ENCODE results near the gene UPB1. TPM values are rescaled to one million over a fixed set of nuclear protein-coding genes. Genes with fewer than 3 reads are reported as not detected.
A peak's percentile ranks its signal among the peaks of the same experiment; 100 is the strongest.
"Not testable (repeated sequence)": the region's sequence is repeated elsewhere in the genome, so short reads cannot be mapped to it uniquely, and the experiment has no call there.

Gene UPB1
- total RNA-seq, 2 experiments from 2014 or later, result 0.08 TPM; not detected in 1

DNA sequence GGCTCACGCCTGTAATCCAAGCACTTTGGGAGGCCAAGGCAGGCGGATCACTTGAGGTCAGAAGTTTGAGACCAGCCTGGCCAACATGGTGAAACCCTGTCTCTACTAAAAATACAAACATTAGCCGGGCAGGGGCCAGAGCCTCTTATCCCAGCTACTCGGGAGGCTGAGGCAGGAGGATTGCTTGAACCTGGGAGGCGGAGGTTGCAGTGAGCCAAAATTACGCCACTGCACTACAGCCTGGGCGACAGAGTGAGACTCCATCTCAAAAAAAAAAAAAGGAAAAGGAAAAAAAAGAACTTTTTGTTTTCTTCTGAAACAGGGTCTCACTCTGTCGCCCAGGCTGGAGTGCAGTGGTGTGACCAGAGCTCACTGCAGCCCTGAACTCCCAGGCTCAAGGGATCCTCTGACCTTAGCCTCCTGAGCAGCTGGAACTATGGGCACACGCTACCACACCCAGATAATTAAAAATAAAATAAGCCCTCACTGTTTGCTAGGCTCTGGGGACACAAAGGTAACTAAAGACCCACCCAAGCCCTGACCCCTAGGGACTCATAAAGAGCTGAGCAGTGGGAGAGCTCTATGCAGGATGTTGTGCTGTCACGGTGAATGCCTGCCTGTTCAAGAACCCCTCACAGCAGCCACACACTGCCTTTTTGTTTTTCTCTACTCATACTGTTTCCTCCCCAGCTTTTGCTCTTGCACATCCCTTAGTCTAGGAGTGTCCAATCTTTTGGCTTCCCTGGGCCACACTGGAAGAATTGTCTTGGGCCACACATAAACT is 57.6 kb downstream of the UPB1 start:
- Mint-ChIP-seq H3K4me1 (peaks cover 24% of the 10 kb centered on the region), H3K27ac (peak overlapping the region; percentile 94), H3K36me3 (peaks cover 27% of the 10 kb centered on the region), H3K4me3 (peak overlapping the region; percentile 97)
- H3K9me3 Mint-ChIP-seq, DNase-seq, H3K27me3 Mint-ChIP-seq: not testable (repeated sequence)

DNA sequence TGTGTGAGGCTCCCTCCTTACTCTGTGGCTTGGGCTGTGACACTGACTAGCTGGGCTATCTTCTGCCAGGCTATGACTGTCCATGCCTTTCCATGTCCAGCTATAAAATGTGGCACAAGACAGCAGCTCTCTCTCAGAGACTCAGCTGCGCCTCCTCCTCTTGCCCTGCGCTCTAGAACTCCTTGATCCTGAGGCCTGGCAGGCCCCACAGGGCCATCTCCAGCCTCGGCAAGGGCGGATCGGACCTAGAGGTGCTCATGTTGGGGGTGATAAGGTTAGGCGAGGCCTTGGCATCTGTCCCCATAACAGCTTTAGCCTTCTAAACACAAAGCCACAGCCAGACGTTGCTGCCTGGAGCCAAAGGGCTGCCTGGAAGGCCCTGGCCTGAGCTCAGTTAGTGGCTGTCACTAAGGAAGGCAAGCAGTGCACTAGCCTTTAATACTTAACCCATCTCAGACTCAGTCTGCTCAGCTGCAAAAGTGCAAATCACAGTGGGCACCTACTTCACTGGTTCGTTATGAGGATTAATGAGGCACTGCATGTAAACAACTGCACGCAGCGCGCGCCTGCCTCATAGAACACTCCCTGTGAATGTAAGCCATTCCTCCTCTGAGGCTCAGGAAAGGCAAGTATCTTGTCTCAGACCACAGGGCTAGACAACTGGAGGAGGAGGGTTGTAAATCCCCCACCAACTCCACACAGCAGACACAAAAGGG is 58.6 kb downstream of the UPB1 start:
- Mint-ChIP-seq H3K27me3 (no peaks in the 10 kb centered on the region), H3K4me3 (peak overlapping the region; percentile 97), H3K36me3 (peaks cover 38% of the 10 kb centered on the region), H3K4me1 (peaks cover 35% of the 10 kb centered on the region), H3K27ac (peak overlapping the region; percentile 94), H3K9me3 (no peaks in the 10 kb centered on the region)
- DNase-seq, result no peak

DNA sequence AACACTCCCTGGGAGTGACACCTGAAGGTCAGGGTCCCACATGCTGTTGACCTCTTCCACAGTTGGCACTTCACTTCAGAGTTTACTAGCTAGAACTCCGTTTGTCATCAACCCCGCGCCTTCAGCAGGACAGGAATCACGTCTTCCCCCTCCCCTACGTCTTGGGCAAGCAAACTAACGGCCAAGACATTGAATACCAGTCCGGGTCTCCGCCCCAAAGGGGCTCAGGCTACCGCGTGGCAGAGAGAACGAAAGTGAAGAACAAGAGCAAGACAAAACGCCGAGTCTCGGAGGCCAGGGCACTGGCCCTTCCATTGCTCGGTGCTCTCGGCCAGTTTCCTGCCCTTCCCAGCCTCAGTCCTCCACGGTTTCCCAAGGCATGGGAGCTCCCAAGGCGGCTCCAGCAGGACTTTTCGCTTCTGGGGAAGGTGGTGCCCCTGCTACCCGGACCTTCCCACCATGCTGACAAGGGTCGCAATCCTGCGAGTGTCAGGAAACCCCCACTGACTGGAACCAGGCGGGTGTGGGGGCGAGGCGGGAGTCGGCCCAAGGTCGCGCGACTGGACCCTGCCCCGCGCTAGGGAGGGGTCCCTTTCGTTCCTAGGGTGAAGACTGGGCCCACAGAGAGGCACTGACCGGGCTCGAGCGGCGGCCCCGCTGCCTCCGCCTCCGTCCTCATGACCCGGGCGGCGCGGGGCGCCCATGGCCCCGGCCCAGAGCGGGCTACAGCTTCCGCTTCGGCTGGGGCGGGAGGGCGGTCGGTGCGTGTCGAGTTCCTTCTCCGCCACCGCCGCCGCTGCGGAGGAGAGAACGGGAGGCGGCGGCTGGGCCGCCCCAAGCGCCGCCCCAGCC is 59.4 kb downstream of the UPB1 start, which contains the start of gene GUCD1:
Gene GUCD1, minus strand, starts transcription at position 826 of the 852 bp plus-strand sequence. Its CDS starts 147 bp downstream, at position 679.
- DNase-seq, result peak; percentile 34
- Mint-ChIP-seq H3K4me3 (peak within 1 kb of the TSS; percentile 97), H3K4me1 (peaks cover 43% of the 10 kb centered on the region), H3K9me3 (no peaks in the 10 kb centered on the region), H3K27me3 (no peaks in the 10 kb centered on the region), H3K27ac (peak within 1 kb of the TSS; percentile 99), H3K36me3 (peaks cover 39% of the 10 kb centered on the region)

DNA sequence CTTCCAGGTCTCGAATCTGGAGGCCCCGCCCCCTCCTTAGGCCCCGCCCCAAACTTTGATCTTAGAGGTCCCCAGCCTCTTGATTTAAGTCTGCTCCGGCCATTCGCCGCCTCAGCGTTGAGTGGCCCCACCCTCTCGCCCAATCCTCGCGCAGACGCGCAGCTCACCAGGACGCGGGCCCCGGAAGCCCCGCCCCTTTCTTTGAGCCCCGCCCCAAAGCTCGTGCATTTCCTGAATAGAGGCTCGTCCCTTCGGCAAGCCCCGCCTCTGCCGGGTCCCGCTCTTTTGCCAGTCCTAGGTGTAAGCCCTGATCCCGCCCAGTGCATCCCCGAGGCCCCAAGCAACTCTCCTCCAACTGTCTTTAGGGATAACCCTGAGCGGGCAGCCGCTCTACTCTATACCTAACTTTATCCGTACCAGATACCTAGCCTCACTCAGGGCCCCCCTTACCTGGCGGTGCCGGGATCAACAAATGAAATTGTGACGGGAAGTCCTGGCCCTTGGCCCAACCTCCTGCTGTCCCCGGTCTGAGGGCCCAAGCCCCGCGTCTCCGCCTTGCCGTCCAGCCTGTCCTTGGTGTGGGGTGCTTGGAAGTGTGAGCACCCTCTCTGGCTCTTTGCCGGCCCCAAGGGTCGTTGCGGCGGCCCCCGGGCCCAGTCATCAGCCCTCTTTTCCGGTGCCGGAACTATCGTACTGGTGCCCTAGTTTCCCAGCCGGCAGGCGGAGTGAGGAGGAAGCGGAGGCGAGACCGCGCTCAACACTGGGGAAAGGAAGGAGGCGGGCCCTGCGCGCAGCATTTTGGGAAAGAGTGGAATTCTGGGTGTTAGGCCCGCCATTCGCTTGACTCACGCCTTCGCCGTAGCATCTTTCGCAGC is 60.3 kb downstream of the UPB1 start, which contains the start of gene SNRPD3:
Gene SNRPD3, plus strand, starts transcription at position 835 of the 875 bp plus-strand sequence. CDS start 1,676 bp downstream, outside the sequence.
- DNase-seq, result peak; percentile 97
- Mint-ChIP-seq H3K36me3 (peaks cover 41% of the 10 kb centered on the region), H3K9me3 (no peaks in the 10 kb centered on the region), H3K27ac (peak within 1 kb of the TSS; percentile 99), H3K27me3 (no peaks in the 10 kb centered on the region), H3K4me3 (peak within 1 kb of the TSS; percentile 97), H3K4me1 (peaks cover 46% of the 10 kb centered on the region)

DNA sequence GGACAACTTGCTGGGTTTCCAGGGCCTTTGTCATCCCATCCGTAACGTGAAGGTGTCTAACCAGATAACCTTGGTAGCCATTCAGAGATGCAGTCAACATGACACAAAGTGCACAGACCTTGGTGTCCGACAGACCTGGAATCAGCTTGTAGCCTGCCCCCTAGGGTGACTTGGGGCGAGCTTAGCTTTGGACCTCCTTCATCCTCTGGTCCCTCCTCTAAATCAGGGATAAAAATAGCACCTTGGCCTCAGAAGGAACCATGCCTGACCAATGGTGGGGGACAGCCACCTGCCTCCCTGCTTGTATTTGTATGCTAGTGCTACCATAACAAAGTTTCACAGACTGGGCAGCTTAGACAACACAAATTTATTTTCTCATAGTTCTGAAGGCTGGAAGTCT is 64.3 kb downstream of the UPB1 start:
- Mint-ChIP-seq H3K27me3 (no peaks in the 10 kb centered on the region), H3K9me3 (no peaks in the 10 kb centered on the region), H3K27ac (no peak overlapping the region), H3K4me3 (no peak overlapping the region), H3K36me3 (peaks cover 48% of the 10 kb centered on the region), H3K4me1 (peaks cover 49% of the 10 kb centered on the region)
- DNase-seq, result no peak

DNA sequence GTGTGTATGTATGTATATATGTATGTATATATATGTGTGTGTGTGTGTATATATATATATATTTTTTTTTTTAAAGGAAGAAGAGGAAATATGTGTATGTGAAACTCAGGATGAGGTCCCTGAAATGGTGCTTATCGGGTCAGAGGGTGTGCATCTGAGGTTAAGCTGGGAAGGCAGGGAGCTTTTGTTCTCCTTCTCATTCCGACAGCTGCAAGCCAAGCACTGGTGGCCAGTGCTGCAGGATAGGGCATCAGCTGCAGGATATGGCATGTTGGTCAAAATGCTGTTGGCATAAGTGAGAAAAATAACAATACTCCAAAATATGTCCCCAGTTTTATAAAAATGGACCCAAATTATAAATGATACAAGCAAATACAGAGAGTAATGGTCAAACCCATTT is 68.1 kb downstream of the UPB1 start:
- Mint-ChIP-seq H3K4me1 (peaks cover 41% of the 10 kb centered on the region), H3K36me3 (peaks cover 23% of the 10 kb centered on the region), H3K27ac (no peak overlapping the region), H3K4me3 (no peak overlapping the region), H3K27me3 (no peaks in the 10 kb centered on the region), H3K9me3 (no peaks in the 10 kb centered on the region)
- DNase-seq, result no peak

DNA sequence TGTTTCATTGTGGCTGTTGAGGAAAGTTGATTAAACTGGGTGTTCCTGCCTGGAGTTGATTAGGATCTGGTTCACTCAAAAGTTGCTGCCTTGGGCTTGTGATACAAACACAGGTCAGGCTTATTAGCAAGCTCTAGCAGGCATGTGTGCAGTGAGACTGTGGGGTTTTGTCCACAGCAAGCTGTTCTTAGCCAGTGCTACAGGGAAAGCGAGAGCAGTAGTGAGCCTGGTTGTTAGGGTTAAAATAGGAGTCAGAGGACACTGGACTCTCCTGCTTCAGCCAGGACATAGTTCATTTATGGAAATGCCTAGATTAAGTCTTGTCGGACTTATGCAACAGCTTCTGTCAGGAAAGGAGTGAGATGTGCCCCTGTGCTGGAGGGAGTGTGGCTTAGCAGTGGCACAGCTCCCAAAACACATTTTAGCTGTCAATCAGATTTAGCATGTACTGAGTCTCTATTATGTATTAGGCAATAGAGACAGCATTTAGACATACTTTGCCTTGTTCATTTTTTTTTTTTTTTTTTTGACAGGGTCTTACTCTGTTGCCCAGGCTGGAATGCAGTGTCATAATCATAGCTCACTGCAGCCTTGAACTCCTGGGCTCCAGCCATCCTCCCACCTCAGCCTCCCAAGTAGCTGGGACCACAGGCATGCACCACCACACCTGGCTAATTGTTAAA is 69.4 kb downstream of the UPB1 start:
- H3K4me1 Mint-ChIP-seq, result peaks cover 28% of the 10 kb centered on the region

DNA sequence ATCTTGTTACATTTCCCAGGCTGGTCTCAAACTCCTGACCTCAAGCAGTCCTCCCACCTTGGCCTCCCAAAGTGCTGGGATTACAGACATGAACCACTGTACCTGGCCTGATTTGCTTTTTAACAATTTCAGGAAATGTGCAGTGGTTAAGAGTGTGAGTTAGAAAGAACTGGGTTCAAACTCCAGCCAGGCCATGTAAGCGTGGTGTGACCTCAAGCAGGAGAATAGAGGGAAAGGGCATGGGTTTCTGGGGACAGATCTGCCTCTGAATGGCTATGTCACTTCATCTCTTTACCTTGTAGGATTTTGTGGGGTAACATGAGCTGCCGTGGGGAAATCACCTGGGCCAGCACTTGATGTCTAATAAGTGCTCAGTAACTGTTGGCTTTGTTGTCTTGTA is 69.9 kb downstream of the UPB1 start:
- Mint-ChIP-seq H3K4me3 (no peak overlapping the region), H3K9me3 (no peaks in the 10 kb centered on the region), H3K36me3 (peaks cover 20% of the 10 kb centered on the region), H3K4me1 (peaks cover 25% of the 10 kb centered on the region), H3K27ac (no peak overlapping the region), H3K27me3 (no peaks in the 10 kb centered on the region)
- DNase-seq, result no peak

More for the DNA sequence above, 69.4 kb downstream of the UPB1 start:
- H3K27me3 Mint-ChIP-seq, result no peaks in the 10 kb centered on the region
- H3K9me3 Mint-ChIP-seq, result no peaks in the 10 kb centered on the region
- H3K27ac Mint-ChIP-seq, result no peak overlapping the region
- H3K4me3 Mint-ChIP-seq, result no peak overlapping the region
- H3K36me3 Mint-ChIP-seq, result peaks cover 20% of the 10 kb centered on the region
- DNase-seq, result no peak

DNA sequence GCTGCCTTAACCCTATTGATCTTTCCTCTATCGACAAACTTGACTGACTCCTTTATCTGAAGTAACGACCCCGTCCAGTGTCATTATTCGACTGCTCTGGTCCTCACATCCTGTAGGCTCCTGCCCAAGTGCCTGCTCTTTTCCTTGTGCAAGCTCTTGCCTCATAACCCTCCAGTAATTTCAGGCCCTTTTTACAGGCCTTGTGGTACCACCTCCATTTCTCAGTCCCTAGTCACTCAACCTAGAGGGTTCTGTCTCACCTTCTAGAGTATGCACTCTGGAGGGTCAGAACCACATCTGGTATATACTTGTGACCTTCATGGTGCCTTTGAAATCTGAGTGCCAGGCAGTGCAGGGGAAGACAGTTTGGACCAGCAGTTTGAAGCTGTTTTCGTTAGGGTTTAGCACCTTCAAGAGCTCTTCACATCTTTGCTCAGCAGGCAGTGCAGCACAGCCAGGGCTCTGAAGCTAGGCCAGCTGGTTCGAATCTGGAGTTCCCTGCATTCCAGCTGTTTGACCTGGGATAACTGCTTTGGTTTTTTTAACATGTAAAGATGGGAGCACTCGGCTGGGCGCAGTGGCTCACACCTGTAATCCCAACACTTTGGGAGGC is 71.9 kb downstream of the UPB1 start:
- Mint-ChIP-seq H3K36me3 (peaks cover 18% of the 10 kb centered on the region), H3K27me3 (no peaks in the 10 kb centered on the region), H3K4me1 (peaks cover 20% of the 10 kb centered on the region), H3K27ac (no peak overlapping the region), H3K9me3 (no peaks in the 10 kb centered on the region), H3K4me3 (no peak overlapping the region)
- no peak for DNase-seq

DNA sequence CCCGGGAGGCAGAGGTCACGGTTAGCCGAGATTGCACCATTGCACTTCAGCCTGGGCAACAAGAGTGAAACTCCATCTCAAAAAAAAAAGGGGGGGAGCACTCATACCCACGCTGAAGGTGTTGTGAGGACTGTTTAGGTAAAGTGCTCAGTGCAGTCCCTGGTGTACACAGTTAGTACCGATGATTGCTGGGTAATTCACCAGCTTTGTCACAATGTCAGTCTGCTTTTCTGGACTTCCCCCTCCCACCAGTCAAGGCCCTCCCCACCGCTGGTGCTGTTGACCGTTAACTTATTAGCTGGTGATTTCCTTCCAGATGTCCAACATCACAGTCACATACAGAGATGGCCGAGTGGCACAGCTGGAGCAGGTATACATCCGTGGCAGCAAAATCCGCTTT is 72.5 kb downstream of the UPB1 start:
- Mint-ChIP-seq H3K4me3 (no peak overlapping the region), H3K36me3 (peaks cover 15% of the 10 kb centered on the region), H3K27ac (no peak overlapping the region), H3K9me3 (no peaks in the 10 kb centered on the region), H3K4me1 (peaks cover 18% of the 10 kb centered on the region), H3K27me3 (no peaks in the 10 kb centered on the region)
- no peak for DNase-seq

DNA sequence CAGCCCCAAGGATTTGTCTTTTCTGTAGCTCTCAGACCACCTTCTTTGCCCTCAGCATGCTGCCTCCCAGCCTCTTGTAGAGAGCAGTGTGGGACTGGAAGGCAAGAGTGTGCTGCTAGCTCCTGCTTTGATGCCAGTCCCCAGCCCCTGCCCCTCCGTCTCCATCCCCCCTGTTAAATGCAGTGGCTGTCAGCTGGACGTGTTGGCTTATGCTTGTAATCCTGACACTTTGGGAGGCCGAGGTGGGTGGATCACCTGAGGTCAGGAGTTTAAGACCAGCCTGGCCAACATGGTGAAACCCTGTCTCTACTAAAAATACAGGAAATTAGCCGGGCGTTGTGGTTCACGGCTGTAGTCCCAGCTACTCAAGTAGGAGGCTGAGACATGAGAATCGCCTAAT is 76.1 kb downstream of the UPB1 start:
- no peaks in the 10 kb centered on the region for H3K4me1 Mint-ChIP-seq
- H3K27me3 Mint-ChIP-seq, result no peaks in the 10 kb centered on the region
- no peaks in the 10 kb centered on the region for H3K9me3 Mint-ChIP-seq
- peaks cover 25% of the 10 kb centered on the region for H3K36me3 Mint-ChIP-seq
- H3K27ac Mint-ChIP-seq, result no peak overlapping the region
- no peak for DNase-seq
- H3K4me3 Mint-ChIP-seq, result no peak overlapping the region

DNA sequence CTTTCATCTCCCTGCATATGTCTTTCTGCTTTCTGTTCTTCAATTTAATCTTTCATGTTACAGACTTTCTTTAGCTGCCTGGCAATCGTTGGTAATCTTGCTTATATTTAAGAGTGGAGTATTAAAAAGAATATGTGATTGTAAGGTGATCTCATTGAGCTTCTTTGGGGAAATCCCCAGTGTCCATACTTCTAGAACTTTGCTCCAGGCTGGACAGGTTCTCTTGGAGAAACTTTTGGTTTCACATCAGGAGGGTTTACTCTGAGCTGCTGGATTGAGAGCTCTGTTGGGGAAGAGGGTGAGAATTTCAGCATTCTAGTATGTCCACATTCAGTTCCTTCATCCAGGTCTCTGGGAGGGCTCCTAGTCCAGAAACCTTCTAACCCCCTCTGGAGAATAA is 81.6 kb downstream of the UPB1 start:
- Mint-ChIP-seq H3K9me3 (no peaks in the 10 kb centered on the region), H3K27ac (no peak overlapping the region), H3K36me3 (peaks cover 21% of the 10 kb centered on the region), H3K4me3 (no peak overlapping the region), H3K27me3 (no peaks in the 10 kb centered on the region), H3K4me1 (no peaks in the 10 kb centered on the region)
- no peak for DNase-seq
